GM12891 (cell line): Measurements from ENCODE around the gene C17orf100.

Source experiments
- POLR2A ChIP-seq: IDR thresholded peaks from 2 replicates; pipeline ENCODE4 v1.6.1; 2011; ENCODE audit warnings: low read depth, low read length, control low read depth
- POLR2AphosphoS5 ChIP-seq: IDR thresholded peaks from 2 replicates; pipeline ENCODE4 v1.6.1; 2011; ENCODE audit warnings: low read depth, low read length, control low read depth
- TAF1 ChIP-seq: IDR thresholded peaks from 2 replicates; pipeline ENCODE4 v1.6.1; 2011; ENCODE audit warnings: low read depth, low read length, control low read depth

DNA sequence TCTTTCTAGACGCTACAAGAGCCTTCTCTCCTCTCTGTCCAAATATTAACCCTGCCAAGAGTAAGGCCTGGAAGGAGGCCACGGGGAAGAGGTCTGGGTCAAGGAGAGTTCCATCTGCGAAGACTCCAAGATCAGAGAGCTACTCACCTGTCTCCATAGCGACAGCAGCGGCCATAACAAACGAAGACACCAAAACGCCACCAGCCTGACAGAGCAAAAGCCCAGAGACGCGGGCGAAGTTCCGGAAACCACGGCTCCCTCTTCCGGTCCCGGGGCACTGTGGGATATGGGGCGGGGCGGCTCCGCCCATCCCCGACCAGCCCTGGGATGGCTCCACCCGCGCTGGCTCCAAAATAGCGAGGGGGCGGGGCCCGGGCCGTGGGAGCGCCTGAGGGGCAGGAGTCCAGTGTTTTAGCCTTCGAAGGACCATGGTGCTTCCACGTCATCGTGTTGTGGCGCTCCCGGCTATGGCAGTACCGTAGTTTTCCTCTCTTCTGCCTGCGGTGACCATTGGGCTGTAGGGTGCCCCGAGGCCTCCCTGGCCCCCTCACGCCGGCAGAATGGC, at the start of gene C17orf100, which contains the start of gene MED31:
- peak; percentile 55 for TF ChIP-seq POLR2A
- peak; percentile 60; the same call in 1 of the 2 replicates for TF ChIP-seq TAF1
- TF ChIP-seq POLR2AphosphoS5, result peak; percentile 51
